HG03378 (cell line): ENCODE measurements around the gene PTPN20.
"Not testable (repeated sequence)": the region's sequence is repeated elsewhere in the genome, so short reads cannot be mapped to it uniquely, and the experiment has no call there.

Experiments
- ATAC-seq: cut with Tn5 transposase; IDR thresholded peaks from one replicate; pipeline ENCODE4 v1.9.1; 2021; ENCODE audit warnings: mild to moderate bottlenecking, moderate library complexity; ENCODE audit not compliant: unreplicated experiment

PTPN20 gene

DNA sequence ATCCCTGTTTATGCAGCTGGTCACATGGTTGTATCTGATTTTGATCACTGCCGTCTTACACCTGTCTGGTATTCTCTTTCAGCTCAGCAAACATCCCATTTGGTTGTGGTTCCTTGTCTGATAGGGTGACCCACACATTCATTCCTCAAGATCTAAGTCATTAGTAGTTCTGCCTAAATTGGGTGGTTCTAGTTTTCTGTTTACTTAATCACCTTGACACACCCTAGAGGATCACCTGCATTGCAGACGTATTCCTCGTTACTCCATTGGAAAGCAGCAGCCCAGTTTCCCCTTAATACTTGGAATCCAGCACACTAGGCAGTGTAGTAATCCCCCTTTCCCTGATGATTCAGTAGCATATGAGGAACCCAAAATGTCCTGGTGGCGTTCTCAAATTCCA lies 41.3 kb downstream of the PTPN20 start:
- ATAC-seq = not testable (repeated sequence)

DNA sequence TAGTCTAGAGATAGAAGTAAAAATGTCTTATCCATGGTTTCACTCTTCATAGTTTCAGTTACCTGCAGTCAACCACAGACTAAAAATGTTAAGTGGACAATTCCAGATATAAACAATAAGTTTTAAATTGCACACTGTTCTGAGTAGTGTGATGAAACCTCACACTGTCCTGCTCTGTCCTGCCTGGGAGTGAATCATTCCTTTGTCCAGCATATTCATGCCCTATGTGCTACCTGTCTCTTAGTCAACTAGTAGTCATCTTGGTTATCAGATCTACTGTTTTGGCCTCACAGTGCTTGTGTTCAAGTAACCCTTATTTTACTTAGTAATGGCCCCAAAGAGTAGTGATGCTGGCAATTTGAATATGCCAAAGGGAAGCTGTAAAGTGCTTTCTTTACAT lies 49.5 kb downstream of the PTPN20 start:
- ATAC-seq = not testable (repeated sequence)

DNA sequence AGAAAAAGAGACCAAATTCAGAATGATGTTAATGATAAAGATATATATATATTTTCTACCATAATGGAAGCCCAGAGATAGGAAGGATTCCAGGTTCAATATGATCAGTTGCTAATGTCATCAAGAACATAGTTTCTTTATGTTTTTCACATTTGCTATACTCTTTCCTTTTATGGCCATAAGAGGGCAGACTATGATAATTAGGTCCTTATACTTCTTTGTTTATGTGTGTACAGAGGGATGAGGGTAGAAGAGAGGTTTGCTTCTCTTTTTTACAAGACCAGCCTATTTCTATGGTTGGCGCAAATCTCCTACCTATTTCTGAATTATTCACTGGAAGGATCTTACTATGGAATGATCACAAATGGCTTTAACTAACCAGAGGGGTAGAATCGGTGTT lies 52.1 kb downstream of the PTPN20 start:
- ATAC-seq = not testable (repeated sequence)

DNA sequence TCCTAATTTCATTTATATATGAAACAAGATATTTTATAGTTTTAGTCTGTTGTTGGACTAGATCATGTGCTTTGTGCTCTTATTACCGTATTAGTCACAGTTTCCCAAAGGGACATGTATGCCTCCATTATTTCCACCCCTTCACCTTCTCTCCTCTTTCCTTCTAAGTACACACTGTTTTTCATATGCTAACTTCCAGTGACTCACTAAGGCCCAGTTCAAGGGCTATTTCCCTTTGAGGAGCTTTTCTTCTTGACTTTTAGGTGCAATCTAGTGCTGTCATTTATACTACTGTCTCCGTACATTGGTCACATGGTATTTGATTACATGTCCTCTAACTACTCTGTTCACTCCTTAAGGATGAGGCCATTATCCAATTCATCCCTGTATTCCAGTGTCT lies 55.8 kb downstream of the PTPN20 start:
- not testable (repeated sequence) for ATAC-seq

DNA sequence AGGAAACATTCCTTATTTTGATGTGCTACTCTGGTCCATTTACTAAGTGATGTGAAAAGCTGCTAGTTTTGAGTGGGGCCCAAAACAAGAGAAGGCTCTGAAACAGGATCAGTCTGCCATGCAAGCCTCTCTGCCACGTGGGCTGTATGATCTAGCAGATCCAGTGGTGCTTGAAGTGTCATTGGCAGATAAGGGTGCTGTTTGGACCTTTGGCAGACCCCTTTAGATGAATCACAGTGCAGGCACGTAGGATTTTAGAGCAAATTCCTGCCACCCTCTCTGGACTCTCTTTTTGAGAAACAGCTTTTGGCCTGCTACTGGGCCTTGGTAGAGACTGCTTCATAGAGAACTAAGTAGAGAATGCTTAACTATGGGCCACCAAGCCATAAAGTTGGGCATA lies 69.0 kb downstream of the PTPN20 start:
- not testable (repeated sequence) for ATAC-seq

DNA sequence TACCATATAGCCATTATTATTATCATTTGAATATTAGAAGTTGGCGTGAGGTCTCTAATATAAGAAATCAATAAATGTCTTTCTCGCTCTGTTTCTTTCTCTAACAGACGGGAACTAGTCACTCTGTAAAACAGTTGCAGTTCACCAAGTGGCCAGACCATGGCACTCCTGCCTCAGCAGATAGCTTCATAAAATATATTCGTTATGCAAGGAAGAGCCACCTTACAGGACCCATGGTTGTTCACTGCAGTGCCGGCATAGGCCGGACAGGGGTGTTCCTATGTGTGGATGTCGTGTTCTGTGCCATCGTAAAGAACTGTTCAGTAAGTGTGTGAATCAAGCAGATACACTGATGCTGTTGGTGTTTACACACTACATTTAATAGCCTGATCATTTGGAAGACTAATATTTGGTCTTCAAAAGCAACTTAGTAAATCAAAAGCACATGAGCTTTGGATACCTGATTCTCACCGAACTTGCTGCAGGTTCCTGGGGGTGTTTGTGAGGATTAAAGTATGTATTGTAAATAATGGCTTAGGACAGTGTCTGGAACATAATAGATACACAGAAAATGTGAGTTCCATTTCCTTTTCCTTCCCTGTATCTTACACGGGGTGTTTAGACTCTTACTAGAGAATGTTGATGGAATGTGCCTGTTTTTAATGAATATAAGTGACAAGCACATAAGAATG lies 76.2 kb downstream of the PTPN20 start:
- ATAC-seq = peak; percentile 84

DNA sequence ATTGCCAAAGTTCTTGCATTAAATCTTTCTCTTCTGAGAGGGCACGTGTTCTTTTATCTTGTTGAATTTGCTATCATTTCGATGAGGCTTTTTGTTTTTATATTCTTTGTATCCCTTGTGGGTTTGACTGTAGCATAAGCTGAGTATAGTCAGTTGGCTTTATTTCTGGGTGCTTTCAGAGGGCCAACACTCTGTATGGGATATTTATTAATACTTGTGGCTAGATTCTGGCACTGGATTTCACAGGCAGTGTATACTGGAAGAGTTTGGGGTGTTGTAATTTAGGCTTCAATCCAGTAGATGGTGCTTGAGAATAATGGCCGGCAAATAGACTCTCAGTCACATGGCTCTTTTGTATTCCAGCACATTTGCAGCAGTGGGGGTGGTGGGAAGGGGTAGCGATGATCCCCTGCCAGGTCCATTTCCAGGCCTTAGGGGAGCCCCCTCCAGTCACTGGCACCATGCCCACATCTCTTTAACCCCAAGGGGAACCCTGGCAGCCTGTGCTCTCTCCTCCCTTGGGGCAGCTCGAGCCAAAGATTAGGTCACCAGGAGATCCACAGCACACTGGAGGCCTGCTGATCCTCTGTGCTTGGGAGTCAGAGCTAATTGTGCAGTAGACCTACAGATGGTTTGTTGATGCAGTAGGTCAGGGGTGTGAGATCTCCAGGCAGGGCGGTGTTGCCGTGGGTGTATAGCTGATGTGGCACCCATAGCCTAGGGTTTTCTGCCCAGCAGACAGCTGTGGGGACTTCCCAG lies 81.8 kb downstream of the PTPN20 start:
- no peak for ATAC-seq

DNA sequence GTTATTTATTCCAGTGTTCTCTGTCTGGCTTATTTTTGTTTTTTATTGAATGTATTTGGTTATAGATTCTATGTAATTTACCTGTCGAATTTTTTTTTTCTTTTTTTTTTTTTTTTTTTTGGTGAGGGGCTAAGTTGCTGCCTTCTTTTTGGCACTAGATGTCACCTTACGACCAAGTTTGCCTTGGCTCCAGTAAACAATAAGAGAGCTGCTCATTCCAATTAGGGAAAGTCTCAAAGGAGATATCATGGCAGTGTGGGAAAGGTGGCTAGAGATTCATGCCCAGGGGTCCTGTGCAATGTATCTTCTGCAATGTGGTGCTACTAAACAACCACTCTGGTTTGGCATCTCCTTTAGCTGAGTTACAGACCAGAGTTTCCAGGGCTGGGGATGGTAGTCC lies 84.0 kb downstream of the PTPN20 start:
- ATAC-seq = no peak

DNA sequence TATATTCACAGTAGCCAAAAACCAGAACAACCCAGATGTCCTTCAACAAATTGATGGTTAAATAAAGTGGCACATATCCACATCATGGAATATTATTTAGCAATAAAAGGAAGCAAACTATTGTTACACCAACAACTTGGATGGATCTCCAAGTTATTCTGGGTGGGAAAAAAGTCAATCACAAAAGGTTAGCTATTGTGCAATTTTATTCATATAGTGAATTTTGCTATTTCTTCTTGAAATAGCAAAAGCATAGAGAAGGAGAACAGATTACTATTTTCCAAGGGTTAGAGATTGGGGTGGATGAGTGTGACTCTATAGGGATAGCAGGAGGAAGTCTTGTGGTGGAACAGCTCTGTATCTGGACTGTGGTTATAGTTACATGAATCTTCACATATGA lies 87.0 kb downstream of the PTPN20 start:
- ATAC-seq = no peak

DNA sequence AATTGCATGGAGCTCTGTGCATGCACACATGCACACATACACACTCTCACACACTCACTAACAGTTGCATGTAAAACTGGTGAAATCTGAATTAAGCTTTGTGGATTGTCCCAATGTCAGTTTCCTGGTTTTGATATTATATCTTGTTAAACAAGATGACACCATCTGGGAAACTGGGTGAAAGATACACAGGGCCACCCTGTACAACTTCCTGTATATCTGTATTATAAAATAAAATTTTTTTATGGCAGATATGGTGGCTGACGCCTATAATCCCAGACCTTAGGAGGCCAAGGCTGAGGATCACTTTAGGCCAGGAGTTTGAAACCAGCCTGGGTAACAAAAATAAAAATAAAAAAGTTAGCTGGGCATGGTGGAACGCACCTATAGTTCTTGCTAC lies 87.4 kb downstream of the PTPN20 start:
- ATAC-seq = no peak

DNA sequence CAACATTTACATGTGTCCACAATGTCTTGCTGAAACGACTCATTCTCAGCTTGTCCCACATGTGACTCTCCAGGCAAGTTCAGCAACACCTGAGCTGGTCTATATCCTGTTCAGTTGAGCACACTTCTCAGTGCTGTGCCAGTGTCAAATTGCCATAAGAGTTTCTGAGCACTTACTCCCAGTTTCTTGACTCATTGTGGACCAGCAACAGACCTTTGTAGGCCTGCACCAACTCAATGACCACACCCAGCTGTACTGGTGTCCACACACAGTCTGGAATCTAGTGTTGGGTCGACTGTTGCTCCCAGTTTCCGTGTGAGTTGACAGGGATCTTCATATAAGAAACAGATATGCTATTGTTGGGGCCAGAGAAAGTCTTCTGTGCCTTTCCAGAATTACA lies 88.0 kb downstream of the PTPN20 start:
- no peak for ATAC-seq

DNA sequence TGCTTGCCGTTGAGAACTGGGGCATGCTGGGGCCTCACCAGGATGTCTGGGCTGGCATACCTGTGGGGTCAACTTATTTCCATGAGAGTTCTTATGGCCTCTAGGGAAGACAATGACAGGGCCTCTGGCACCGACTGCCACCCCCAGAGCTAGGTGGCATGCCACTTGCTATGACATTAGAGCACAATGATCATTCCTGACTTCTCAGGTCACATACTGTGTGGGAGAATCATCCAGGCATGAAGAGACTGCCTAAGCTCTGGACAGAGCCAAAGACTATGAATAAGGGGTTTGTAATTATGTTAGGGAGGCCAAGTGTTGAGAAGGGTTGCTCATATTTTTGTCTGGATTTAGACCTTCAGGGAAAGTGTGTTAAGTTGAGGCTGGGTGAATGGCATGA lies 97.5 kb downstream of the PTPN20 start:
- no peak for ATAC-seq

DNA sequence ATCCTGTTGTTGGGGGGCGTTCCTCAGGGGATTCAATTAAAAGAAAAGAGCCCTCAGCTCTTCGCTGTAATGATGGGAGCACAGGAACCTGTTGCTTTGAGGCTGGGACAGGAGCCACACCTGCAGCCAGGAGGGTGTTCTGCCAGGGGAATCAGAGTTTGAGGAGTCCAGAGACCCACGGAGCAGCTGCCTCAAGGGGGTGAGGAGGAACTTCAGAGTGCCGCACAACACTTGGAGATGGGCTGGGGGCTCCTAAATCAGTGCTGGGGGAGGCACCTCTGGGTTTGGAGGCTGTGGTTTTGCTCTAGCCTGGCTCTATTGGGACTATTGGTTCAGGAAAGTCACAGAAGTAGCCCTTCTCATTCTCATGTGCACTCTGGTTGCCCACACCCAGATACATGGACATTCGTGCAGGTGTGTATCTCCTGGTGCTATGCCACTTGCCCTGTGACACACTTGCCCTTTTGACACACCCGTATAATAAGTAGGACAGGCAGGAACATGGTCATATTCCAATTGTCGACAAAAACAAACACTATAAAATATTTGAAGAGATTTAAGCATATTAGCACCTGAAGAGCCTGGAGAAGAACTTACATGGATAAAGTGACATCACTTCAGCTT lies 98.1 kb downstream of the PTPN20 start:
- ATAC-seq = no peak

DNA sequence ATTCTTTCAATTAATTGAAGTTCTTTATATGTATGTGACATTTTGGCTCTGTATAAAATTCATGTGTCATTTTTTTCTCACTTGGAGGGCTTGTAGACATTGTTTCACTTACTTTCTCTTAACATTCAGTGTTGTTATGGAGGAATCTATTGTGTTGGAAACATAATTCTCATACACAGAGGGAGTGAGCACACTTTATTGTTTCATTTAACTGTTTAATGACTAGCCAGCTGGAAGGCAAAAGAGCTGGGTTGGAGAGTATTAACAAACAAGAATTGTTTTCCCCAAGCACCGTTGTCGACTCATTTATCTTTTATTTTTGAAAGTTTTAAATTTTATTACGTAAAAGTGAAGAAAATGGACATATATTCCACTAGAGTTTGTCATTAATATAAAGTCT lies 98.8 kb downstream of the PTPN20 start:
- ATAC-seq = no peak

DNA sequence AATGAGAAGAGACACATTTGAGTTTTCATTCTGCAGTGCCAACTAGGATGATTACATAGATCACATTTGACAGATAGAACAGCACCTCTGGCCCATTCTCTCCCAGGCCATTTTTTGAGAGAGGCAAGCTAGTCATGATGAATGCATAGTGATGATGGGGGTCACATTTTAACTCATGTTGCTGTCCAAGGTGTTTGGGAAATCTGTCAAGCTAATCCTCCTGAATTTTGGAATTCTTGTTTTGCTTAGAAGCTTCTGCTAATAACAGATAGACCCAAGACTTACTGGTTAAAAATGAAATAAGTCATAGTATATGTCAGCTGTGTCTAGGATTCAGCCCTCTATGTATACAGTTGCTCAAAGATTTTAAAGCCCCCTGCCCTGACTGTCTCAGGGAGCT lies 101.0 kb downstream of the PTPN20 start:
- no peak for ATAC-seq

DNA sequence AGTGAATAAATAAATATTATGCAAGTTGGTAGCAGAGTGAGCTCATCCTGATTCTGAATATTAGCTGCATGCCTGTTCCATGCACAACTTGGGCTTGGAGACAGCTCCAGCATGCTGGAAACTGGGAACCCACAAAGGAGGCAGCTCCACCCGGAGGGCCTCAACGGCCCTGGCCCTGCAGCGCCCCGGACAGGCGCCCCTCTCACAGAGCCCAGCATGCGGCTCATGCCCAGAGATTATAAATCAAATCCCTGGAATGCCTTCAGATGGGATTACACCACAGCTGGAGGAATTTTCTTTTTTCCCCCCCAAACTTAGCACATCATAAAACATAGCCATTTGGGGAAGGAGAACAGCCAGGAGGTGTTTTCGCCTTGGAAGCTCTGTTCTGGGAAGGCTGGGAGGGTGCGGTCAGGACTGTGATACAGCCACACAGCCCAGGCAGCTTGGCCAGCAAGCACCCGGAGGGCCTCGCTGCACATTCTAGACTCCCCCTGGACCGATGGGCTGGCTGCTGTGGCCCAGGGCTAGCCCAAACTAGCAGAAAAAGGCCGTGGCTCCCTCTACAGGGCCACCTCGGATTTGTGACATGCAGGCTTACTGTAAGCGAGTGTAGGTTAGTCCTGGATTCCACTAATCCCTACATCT lies 102.4 kb downstream of the PTPN20 start:
- ATAC-seq = no peak

DNA sequence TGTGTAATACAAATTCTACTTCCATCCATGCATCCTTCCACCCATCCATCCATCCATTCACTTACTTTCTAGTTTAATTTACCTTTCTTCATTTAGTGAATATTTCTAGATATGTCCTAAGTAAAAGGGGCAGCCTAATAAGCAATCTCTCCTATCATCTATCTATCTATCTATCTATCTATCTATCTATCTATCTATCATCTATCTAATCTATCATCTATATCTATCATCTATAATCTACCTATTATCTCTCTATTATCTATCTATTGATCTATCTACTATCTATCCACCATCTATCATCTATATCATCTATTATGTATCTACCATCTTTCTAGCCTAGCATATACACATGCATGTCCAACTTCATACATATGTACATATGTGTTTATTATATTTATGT lies 104.2 kb downstream of the PTPN20 start:
- no peak for ATAC-seq

DNA sequence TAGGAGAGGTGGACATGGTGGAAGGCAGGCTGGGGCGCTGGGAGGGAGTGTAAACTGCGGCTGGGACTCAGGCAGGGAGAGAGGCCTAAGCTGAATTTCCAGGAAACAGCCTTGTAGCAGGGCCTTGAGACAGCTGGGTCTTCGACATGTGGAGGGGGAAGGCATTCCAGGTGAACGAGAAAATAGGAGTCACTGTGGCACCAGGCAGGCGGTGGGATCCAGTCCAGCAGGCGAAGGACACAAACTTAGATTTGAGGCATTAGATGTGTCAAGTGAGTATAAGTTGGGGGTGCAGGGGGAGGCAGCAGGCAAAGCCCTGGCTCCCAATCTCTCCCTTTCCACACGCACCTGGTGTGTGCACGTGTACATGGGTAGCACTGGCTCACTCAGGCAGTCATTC lies 105.3 kb downstream of the PTPN20 start:
- no peak for ATAC-seq

DNA sequence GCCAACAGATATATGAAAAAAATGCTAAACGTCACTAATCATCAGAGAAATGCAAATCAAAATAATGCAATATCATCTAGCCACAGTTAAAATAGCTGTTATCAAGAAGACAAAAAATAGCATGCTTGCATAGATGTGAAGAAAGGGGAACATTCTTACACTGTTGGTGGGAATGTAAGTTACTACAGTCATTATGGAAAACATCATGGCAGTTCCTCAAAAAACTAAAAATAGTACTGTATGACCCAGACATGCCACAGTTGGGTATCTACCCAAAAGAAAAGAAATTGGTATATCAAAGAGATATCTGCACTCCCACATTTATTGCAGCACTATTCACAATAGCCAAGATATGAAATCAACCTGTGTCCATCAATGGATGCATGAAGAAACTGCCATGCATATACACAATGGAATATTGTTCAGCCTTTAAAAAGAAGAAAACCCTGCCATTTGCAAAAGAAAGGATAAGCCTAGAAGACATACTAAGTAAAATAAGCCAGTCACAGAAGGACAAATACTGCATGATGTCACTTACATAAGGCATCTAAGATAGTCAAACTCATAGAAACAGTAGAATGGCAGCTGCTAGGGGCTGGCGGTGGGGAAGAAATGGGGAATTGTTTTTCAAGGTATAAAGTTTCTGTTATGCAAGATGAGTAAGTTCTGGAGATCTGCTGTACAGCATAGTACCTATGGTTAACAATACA lies 107.0 kb downstream of the PTPN20 start:
- no peak for ATAC-seq

DNA sequence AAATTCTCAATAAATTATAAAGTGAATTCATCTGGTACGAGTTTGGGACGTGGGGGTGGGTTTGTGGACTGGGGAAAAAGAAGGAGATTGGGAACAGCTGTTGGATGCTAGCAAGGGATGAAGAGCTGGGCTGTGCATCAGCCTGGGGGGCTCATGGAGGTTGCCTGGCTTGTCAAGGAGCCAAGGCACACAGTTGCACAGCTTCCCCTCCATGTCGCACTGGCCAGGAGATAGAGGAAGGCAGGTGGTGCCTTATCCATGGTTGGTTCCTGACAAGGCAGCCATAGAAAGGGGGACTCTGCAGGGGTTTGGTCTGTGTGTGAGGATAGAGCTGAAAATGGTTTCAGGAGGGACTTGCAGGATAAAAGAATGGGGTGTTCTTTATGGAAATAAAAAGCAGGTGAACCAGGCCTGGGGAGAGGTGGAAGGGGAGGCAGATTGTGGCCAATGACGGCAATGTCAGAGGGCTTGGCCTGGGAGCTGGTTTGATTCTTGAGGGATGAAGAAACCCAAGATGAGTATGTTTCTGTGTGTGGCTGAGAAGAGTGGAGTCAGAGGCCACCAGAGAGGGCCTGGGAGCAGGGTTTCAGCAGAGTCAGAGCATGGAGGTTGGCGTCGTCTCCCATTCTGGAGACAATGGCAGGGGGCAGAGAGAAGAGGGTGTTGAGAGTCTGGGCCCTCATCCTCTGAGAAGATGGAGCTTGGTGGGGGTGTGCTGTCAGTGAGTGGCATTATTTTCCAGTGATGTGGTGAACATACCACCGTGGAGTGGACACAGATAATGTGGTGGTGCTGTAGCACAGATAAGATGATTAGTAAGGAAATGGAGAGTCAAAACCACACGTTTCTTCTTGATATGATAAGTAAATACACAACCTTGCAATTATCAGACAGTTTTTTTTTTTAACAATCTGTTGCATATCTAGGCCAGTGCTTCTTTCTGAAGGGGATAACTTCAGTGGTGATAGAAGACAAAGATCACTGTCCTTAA lies 108.2 kb downstream of the PTPN20 start:
- no peak for ATAC-seq
